ENCODE data around the gene RBM26.

- TF ChIP-seq CTCF (conservative IDR thresholded peaks at IDR 0.05; ENCODE audit: low read depth in 2 of 2) = no peak
- no peak for TF ChIP-seq EZH2phosphoT487 (IDR thresholded peaks at IDR 0.05; ENCODE audit: unreplicated experiment)
- no peak for TF ChIP-seq POLR2AphosphoS5 (IDR thresholded peaks at IDR 0.05; ENCODE audit: low read depth)
- TF ChIP-seq EZH2 (IDR thresholded peaks at IDR 0.05; ENCODE audit: low read depth, unreplicated experiment) = no peak
Measured at GRCh38 chr13:79328510-79328909, 77.5 kb downstream of the RBM26 start.

Data from GM23338 (cell line).